GM21515 (cell line): ENCODE results near the gene AGO1.
"Not testable (repeated sequence)": the region's sequence is repeated elsewhere in the genome, so short reads cannot be mapped to it uniquely, and the experiment has no call there.

Experiments
- ATAC-seq: cut with Tn5 transposase; IDR thresholded peaks from one replicate; pipeline ENCODE4 v1.9.1; 2021; ENCODE audit not compliant: unreplicated experiment

Gene AGO1

GRCh38 chr1:35866991-35867390 is 16.0 kb upstream of the AGO1 start:
- no peak for ATAC-seq

- not testable (repeated sequence) for ATAC-seq
Measured at GRCh38 chr1:35869245-35869950, 13.6 kb upstream of the AGO1 start.

- ATAC-seq, result no peak
Measured at GRCh38 chr1:35870651-35871309, 12.2 kb upstream of the AGO1 start.

- ATAC-seq, result no peak
Measured at GRCh38 chr1:35873243-35873750, 9.7 kb upstream of the AGO1 start.

GRCh38 chr1:35874115-35874514 is 8.9 kb upstream of the AGO1 start:
- not testable (repeated sequence) for ATAC-seq

GRCh38 chr1:35876988-35877387 is 6.0 kb upstream of the AGO1 start:
- no peak for ATAC-seq

GRCh38 chr1:35881850-35882273 is 1.1 kb upstream of the AGO1 start:
- ATAC-seq, result no peak

GRCh38 chr1:35882586-35882944 is 444 bp upstream of the AGO1 start:
- ATAC-seq, result no peak

- peak; percentile 16 for ATAC-seq
Measured at GRCh38 chr1:35883635-35884101, 659 bp downstream of the AGO1 start.

- ATAC-seq, result no peak
Measured at GRCh38 chr1:35884934-35885333, 1.9 kb downstream of the AGO1 start.

GRCh38 chr1:35885961-35886558 is 3.1 kb downstream of the AGO1 start:
- ATAC-seq, result no peak

- no peak for ATAC-seq
Measured at GRCh38 chr1:35886577-35887431, 3.8 kb downstream of the AGO1 start.

- no peak for ATAC-seq
Measured at GRCh38 chr1:35887508-35887907, 4.5 kb downstream of the AGO1 start.

GRCh38 chr1:35888255-35888654 is 5.2 kb downstream of the AGO1 start:
- ATAC-seq, result no peak

- ATAC-seq, result not testable (repeated sequence)
Measured at GRCh38 chr1:35888981-35889380, 6.0 kb downstream of the AGO1 start.

GRCh38 chr1:35893051-35893879 is 10.3 kb downstream of the AGO1 start:
- no peak for ATAC-seq

- ATAC-seq, result peak; percentile 49
Measured at GRCh38 chr1:35894183-35894582, 11.2 kb downstream of the AGO1 start.

- ATAC-seq, result no peak
Measured at GRCh38 chr1:35894656-35895055, 11.6 kb downstream of the AGO1 start.

GRCh38 chr1:35899941-35900340 is 16.9 kb downstream of the AGO1 start:
- ATAC-seq, result no peak

GRCh38 chr1:35901235-35901634 is 18.2 kb downstream of the AGO1 start:
- ATAC-seq, result no peak
